Right lobe of liver (tissue), 4 donors: ENCODE data around the gene SRPK3.

ENCODE experiments used
- POLR2A ChIP-seq: fragments of 450-650 bp; IDR thresholded peaks from one replicate; pipeline ENCODE4 v1.6.1; 2017; ENCODE audit warnings: antibody characterized with exemption, mild to moderate bottlenecking
- TF ChIP-seq, protein P1 (sequence below), 4 donors: fragments of 200-600 bp in 3 of 4; fragments of 450-650 bp in 1 of 4; IDR thresholded peaks; one replicate each; pipeline versions ENCODE4 v1.5.1 to v1.8.0; 2016 to 2022; ENCODE audit warnings: antibody characterized with exemption in 4 of 4, mild to moderate bottlenecking in 2 of 4
- donor health status: DM: no; HTN: no; CAD: no.
- donor health status: DM: no; HTN: no; CAD: no.
- donor health status: DM: no; HTN: yes; CAD: no.

DNA sequence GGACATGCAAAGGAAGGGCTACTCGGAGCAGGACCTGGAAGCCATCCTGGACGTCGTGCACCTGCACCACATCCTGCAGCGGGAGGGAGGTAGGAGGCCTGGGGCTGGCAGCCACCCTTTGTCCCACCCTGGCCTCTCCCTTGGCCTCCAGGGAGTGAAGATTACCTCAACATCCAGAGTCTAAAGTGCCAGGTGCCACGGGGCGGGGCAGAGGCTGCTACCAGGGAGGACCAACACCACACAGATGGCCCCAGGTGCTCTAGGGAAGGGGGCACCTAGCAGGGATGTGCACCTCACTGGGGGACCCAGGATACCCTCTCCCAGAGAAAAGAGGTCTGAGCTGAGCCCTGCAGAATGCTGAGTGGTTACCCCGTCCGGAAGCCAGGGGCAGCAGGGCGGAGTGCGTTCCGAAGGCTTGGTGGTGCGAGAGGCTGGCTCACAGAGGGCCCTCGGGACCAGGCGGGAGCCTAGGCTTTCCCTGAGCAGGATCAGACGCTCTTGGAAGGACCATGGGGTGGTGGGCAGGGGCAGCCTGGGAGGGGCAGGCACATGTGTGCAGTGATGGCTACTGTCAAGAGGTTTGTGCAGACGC is 40.1 kb upstream of the SRPK3 start:
- TF ChIP-seq POLR2A, result no peak
- TF ChIP-seq, protein P1, sequence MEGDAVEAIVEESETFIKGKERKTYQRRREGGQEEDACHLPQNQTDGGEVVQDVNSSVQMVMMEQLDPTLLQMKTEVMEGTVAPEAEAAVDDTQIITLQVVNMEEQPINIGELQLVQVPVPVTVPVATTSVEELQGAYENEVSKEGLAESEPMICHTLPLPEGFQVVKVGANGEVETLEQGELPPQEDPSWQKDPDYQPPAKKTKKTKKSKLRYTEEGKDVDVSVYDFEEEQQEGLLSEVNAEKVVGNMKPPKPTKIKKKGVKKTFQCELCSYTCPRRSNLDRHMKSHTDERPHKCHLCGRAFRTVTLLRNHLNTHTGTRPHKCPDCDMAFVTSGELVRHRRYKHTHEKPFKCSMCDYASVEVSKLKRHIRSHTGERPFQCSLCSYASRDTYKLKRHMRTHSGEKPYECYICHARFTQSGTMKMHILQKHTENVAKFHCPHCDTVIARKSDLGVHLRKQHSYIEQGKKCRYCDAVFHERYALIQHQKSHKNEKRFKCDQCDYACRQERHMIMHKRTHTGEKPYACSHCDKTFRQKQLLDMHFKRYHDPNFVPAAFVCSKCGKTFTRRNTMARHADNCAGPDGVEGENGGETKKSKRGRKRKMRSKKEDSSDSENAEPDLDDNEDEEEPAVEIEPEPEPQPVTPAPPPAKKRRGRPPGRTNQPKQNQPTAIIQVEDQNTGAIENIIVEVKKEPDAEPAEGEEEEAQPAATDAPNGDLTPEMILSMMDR (IDR thresholded peaks at IDR 0.05), result no peak
